ENCODE data around the gene TNFRSF21. TPM values are rescaled to one million over a fixed set of nuclear protein-coding genes. Genes with fewer than 3 reads are reported as not detected.

The TNFRSF21 gene
- total and polyA plus RNA-seq, 10 of the 15 experiments (the other 5 are each of a cell fraction or from before 2014, with no cell fraction given), result 0.09 to 1.0 (median 0.27) TPM

DNA sequence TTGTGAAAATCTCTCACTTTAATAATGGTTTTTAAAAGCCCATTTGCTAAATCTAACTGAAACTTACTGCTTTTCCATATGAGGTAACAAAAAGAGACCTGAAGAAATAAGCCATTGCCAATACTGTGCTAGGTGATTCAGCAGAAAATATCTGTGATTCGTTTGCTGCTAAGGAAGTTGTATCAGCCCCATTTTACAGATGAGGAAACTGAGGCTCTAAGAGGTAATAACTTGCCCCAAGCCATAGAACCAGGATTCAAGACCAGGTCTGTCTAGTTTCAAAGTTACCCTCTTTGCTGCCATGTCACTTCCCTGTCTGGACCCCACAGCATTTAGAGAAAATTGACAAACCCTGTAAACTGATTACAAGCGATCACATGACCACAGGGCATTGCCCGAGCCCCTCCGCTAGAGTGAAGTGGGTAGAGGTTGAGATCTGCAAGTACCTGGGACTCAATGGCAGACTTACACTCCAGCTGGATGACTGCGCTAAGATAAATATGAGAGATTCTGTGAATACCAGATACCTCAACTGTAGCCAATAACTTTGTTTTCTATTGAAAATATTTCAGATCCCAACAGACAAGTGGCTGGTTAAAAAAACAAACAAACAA is 69.3 kb downstream of the TNFRSF21 start:
- H3K4me1 ChIP-seq (ENCODE audit: control insufficient read depth, insufficient read depth, low read length), result peaks cover 11% of the 10 kb centered on the region
- no peaks in the 10 kb centered on the region for H3K36me3 ChIP-seq (ENCODE audit: control insufficient read depth in 2 of 2, insufficient read depth in 2 of 2, low read length in 1 of 2)
- FAIRE-seq (no peak), DNase-seq (ENCODE audit: low read depth, low spot score) (no peak), ATAC-seq (no peak)
- no peaks in the 10 kb centered on the region for H3K27me3 ChIP-seq (replicated peaks in 1 of 2; ENCODE audit: control insufficient read depth in 2 of 2, insufficient read depth in 2 of 2, low read length in 1 of 2)
- no TSS peak for BruUV-seq (replicated peaks)
- H3K9ac ChIP-seq (ENCODE audit: control insufficient read depth, insufficient read depth, low read length), result no peak overlapping the region
- no peaks in the 10 kb centered on the region for H3K79me2 ChIP-seq (ENCODE audit: control insufficient read depth, insufficient read depth, low read length)
- H2AFZ ChIP-seq (ENCODE audit: control insufficient read depth, low read depth, low read length), result no peak overlapping the region
- in situ Hi-C loops (cut with MboI) (no loop called here), intact Hi-C loops (cut with micrococcal nuclease; ENCODE audit: unreplicated experiment) (no loop called here)
- H3K9me3 ChIP-seq (replicated peaks; ENCODE audit: control insufficient read depth, insufficient read depth, low read length), result no peaks in the 10 kb centered on the region
- no peak overlapping the region for H3K4me2 ChIP-seq (ENCODE audit: control insufficient read depth, insufficient read depth)
- ChIA-PET CTCF (no interaction called here), RAD21 (ENCODE audit: unreplicated experiment) (no interaction called here), SMC1A (ENCODE audit: uncharacterized antibody, unreplicated experiment) (interaction anchor here (1.1 to 1.4 kb wide), 2 partner anchors 9 to 68 kb away, joined by 3 to 4 read pairs; no protein-coding TSS in a partner anchor), POLR2A (no interaction called here)
- no peak overlapping the region for H3K4me3 ChIP-seq
- no peaks in the 10 kb centered on the region for H4K20me1 ChIP-seq (ENCODE audit: control insufficient read depth, insufficient read depth)
- no peak overlapping the region for H3K27ac ChIP-seq (ENCODE audit: control insufficient read depth, insufficient read depth)
- WGBS (ENCODE audit: insufficient coverage, insufficient replicate concordance, low lambda C conversion rate, missing lambda C conversion rate), result 59% methylated on average over 5 of the region's 5 CpGs
- TF ChIP-seq MEF2B (IDR thresholded peaks at IDR 0.05; ENCODE audit: partially characterized antibody, poor library complexity, severe bottlenecking) (no peak), POLR2AphosphoS5 (IDR thresholded peaks at IDR 0.05; ENCODE audit: low read length) (no peak), FOXK2 (IDR thresholded peaks at IDR 0.05) (no peak), JUNB (IDR thresholded peaks at IDR 0.05) (no peak), RELA (IDR thresholded peaks at IDR 0.05; ENCODE audit: borderline replicate concordance, partially characterized antibody) (no peak), IRF4 (IDR thresholded peaks at IDR 0.05; ENCODE audit: low read depth, low read length) (no peak), DPF2 (IDR thresholded peaks at IDR 0.05) (no peak), BRCA1 (IDR thresholded peaks at IDR 0.05; ENCODE audit: low read depth, low read length) (no peak), ZZZ3 (IDR thresholded peaks at IDR 0.05; ENCODE audit: control insufficient read depth, insufficient read length, low read depth) (no peak), CBX5 (IDR thresholded peaks at IDR 0.05; ENCODE audit: low read depth) (no peak), MYB (IDR thresholded peaks at IDR 0.05; ENCODE audit: borderline replicate concordance, low read depth, low read length) (no peak)
- TF ChIP-seq, protein P1, sequence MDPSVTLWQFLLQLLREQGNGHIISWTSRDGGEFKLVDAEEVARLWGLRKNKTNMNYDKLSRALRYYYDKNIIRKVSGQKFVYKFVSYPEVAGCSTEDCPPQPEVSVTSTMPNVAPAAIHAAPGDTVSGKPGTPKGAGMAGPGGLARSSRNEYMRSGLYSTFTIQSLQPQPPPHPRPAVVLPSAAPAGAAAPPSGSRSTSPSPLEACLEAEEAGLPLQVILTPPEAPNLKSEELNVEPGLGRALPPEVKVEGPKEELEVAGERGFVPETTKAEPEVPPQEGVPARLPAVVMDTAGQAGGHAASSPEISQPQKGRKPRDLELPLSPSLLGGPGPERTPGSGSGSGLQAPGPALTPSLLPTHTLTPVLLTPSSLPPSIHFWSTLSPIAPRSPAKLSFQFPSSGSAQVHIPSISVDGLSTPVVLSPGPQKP (IDR thresholded peaks at IDR 0.05; ENCODE audit: low read depth, low read length), result no peak
- TF ChIP-seq, protein P2, sequence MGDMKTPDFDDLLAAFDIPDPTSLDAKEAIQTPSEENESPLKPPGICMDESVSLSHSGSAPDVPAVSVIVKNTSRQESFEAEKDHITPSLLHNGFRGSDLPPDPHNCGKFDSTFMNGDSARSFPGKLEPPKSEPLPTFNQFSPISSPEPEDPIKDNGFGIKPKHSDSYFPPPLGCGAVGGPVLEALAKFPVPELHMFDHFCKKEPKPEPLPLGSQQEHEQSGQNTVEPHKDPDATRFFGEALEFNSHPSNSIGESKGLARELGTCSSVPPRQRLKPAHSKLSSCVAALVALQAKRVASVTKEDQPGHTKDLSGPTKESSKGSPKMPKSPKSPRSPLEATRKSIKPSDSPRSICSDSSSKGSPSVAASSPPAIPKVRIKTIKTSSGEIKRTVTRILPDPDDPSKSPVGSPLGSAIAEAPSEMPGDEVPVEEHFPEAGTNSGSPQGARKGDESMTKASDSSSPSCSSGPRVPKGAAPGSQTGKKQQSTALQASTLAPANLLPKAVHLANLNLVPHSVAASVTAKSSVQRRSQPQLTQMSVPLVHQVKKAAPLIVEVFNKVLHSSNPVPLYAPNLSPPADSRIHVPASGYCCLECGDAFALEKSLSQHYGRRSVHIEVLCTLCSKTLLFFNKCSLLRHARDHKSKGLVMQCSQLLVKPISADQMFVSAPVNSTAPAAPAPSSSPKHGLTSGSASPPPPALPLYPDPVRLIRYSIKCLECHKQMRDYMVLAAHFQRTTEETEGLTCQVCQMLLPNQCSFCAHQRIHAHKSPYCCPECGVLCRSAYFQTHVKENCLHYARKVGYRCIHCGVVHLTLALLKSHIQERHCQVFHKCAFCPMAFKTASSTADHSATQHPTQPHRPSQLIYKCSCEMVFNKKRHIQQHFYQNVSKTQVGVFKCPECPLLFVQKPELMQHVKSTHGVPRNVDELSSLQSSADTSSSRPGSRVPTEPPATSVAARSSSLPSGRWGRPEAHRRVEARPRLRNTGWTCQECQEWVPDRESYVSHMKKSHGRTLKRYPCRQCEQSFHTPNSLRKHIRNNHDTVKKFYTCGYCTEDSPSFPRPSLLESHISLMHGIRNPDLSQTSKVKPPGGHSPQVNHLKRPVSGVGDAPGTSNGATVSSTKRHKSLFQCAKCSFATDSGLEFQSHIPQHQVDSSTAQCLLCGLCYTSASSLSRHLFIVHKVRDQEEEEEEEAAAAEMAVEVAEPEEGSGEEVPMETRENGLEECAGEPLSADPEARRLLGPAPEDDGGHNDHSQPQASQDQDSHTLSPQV (IDR thresholded peaks at IDR 0.05), result no peak
- TF ChIP-seq, protein P3, sequence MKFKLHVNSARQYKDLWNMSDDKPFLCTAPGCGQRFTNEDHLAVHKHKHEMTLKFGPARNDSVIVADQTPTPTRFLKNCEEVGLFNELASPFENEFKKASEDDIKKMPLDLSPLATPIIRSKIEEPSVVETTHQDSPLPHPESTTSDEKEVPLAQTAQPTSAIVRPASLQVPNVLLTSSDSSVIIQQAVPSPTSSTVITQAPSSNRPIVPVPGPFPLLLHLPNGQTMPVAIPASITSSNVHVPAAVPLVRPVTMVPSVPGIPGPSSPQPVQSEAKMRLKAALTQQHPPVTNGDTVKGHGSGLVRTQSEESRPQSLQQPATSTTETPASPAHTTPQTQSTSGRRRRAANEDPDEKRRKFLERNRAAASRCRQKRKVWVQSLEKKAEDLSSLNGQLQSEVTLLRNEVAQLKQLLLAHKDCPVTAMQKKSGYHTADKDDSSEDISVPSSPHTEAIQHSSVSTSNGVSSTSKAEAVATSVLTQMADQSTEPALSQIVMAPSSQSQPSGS (IDR thresholded peaks at IDR 0.05; ENCODE audit: low read length), result no peak
- TF ChIP-seq, protein P4, sequence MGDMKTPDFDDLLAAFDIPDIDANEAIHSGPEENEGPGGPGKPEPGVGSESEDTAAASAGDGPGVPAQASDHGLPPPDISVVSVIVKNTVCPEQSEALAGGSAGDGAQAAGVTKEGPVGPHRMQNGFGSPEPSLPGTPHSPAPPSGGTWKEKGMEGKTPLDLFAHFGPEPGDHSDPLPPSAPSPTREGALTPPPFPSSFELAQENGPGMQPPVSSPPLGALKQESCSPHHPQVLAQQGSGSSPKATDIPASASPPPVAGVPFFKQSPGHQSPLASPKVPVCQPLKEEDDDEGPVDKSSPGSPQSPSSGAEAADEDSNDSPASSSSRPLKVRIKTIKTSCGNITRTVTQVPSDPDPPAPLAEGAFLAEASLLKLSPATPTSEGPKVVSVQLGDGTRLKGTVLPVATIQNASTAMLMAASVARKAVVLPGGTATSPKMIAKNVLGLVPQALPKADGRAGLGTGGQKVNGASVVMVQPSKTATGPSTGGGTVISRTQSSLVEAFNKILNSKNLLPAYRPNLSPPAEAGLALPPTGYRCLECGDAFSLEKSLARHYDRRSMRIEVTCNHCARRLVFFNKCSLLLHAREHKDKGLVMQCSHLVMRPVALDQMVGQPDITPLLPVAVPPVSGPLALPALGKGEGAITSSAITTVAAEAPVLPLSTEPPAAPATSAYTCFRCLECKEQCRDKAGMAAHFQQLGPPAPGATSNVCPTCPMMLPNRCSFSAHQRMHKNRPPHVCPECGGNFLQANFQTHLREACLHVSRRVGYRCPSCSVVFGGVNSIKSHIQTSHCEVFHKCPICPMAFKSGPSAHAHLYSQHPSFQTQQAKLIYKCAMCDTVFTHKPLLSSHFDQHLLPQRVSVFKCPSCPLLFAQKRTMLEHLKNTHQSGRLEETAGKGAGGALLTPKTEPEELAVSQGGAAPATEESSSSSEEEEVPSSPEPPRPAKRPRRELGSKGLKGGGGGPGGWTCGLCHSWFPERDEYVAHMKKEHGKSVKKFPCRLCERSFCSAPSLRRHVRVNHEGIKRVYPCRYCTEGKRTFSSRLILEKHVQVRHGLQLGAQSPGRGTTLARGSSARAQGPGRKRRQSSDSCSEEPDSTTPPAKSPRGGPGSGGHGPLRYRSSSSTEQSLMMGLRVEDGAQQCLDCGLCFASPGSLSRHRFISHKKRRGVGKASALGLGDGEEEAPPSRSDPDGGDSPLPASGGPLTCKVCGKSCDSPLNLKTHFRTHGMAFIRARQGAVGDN (IDR thresholded peaks at IDR 0.05), result no peak
